NCI-H1694 (cell line): ENCODE data around the gene PTGIR.
"Not testable (repeated sequence)": the region's sequence is repeated elsewhere in the genome, so short reads cannot be mapped to it uniquely, and the experiment has no call there.

Experiments
- DNase-seq: peaks from one replicate; lab custom pipeline; 2025; lab: John Stamatoyannopoulos, UW

Gene PTGIR

DNA sequence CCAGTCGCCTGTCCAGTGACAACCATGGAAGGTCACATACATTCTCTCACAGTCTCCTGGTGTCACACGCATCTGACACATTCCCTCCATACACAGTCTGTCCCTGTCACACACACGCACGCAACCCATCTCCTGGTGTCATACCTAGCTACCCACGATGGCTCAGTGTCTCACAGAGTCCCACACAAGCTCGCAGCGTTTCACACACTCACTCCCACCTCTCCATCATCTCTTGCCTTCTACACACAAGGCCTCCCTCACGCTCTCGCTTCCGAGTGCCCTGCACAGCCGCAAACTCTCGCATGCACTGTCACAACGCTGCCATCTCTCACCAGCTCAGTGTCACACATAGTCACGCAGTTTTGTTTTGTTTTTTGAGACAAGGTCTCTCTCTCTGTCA is 12.3 kb upstream of the PTGIR start:
- DNase-seq, result no peak

- no peak for DNase-seq
Measured at GRCh38 chr19:46635920-46636761, 11.3 kb upstream of the PTGIR start, which contains the start of gene GNG8. TSS of gene GNG8 (minus strand) at chr19:46636202. CDS start at chr19:46634682, 1,520 bp downstream.

DNA sequence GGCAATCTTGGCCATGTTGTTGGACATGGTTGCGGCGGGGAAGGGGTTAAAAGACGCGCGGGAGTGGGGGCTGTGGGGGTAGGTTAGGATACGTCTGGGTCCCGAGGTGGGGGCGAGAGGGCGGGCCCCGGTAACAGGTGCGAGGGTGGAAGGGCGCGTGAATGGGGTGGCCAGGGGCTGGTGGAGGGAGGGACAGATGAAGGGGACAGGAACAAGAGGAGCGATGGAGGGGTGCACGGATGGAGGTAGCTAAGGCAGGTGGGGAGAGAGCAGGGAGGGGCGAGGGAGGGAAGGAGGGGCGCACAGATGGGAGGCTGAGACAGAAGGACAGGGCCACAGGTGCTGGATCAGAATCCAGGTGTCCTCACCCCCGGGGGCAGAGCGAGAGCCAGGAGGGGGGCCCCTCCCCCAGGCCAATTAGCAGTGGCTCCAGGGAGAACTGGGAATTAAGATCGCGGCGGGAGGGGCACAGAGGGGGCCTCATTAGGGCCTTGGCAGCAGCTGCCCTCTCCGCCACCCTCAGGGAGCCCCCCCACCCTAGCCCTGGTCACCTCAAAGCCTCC is 9.8 kb upstream of the PTGIR start:
- no peak for DNase-seq

DNA sequence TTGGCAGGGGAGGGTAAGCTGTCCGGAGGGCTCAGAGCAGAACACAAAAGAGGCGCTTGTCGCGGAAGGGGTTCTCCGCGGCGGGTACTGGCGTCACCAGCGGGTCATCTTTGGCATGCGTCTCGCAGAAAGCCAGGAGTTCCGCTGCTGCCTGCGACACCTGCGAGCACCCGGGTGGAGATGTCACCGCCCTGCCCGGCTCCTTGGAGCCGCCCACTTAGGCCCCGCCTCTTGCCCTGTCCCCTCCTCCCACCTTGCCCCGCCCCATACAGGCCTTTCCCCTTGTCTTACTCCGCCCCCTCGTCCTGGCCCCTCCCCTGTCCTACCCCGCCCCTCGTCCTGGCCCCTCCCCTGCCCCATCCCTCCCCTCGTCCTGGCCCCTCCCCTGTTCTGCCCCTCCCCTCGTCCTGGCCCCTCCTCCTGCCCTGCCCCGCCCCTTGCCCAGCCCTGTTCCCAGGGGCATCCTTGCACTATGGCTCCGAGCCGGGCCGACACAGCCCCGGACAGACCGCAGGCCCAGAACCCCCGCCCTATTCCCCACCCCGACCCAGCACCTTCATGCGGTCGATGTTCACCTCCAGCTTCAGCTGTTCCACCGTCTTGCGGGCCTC is 9.3 kb upstream of the PTGIR start:
- no peak for DNase-seq

DNA sequence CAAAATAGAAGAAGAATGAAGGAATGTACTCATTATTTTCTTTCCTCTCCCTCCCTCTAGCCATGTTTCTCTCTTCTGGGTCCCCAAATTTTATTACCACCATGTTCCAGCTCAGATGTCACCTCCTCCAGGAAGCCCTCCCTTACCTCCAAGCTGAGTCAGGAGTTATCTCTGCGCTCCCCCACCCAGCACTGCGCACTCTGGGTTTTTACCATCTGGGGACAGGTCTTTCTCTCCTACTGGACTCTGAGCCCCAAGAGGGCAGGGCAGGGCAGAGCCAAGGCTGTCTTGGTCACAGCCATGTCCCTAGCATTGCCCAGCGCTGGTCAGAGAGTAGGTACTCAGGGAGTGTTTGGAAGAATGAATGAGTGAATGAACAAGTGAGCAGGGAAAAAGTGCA is 8.2 kb upstream of the PTGIR start:
- DNase-seq, result no peak

DNA sequence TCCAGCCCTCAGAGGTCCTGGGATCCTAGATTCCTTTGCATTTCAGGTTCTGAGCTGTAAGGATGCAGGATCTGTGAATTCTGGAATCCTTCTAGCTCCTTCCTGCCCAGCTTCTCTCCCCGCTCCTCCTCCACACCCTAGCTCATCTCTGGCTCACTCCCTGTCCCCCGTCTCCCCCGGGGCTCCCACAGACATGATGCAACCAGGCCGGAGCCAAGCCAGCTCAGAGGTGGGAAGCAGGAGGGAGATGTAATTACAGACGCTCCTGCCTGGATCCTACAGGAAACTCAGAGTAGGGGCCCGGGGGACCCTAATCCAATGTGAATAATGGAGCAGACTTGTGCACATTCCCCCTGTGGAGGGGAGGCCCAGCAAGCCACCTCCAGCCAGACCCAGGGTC is 6.6 kb upstream of the PTGIR start:
- no peak for DNase-seq

- no peak for DNase-seq
Measured at GRCh38 chr19:46630586-46631205, 5.8 kb upstream of the PTGIR start.

- DNase-seq, result no peak
Measured at GRCh38 chr19:46629546-46630025, 4.7 kb upstream of the PTGIR start.

GRCh38 chr19:46628970-46629369 is 4.1 kb upstream of the PTGIR start:
- DNase-seq, result not testable (repeated sequence)

- DNase-seq, result no peak
Measured at GRCh38 chr19:46626446-46626845, 1.6 kb upstream of the PTGIR start.

DNA sequence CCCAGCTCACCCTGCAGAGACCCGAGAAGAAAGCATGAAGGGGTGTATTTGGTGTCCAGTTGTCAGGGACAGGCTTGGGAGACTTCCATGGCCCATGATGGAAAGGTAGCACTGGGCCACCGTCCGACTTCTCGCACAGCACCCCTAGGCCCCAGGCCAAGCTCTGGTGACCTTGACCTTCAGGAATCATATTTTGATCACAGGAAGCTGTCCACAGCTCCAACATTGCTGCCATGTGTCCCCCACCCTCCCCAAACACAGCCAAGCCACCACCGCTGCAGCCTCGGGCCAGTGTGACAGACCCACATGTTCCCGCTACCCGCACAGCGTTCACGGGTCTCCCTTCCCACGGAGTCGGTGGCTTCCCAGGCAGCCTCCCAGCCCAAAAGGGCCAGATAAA is 842 bp upstream of the PTGIR start:
- no peak for DNase-seq

DNA sequence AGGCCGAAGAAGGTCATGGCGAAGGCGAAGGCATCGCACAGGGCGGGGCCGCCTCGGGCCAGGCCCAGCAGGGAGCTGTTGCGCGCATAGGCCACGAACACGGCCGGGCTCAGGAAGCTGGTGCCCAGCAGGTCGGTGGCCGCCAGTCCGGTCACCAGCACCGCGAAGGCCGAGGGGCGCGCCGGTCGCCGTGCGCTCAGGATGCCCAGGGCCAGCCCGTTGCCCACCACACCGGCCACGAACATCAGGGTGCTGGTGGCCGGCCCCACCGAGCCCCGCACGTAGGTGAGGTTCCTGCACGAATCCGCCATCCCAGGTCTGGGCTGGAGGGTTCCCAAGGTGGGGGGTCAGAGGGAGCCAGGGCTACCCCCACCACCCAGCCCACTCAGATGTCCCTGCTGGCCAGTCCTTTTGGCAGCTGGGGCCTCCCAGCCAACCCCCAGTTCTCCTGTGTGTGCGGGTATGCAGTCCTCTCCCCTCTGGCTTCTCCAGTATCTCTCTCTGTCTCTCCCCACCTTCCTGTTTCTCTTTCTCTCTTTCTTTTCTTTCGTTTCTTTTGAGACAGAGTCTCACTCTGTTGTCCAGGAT is 880 bp downstream of the PTGIR start:
- DNase-seq, result no peak

DNA sequence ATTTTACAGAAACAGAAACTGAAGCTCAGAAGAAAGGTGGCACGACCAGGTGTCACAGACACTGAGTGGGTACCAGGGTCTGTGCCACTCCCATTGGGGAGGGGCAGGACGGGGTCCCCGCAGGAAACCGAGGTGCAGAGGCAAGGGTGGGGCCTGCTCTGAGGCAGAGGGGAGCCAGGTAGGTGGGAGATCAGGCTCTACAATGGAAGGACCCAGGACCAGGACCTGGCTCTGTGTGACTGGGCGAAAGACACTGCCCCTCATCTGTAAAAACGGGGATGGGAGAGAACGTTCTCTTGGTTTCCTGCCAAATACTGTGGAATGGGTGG is 2.8 kb downstream of the PTGIR start:
- DNase-seq, result no peak

DNA sequence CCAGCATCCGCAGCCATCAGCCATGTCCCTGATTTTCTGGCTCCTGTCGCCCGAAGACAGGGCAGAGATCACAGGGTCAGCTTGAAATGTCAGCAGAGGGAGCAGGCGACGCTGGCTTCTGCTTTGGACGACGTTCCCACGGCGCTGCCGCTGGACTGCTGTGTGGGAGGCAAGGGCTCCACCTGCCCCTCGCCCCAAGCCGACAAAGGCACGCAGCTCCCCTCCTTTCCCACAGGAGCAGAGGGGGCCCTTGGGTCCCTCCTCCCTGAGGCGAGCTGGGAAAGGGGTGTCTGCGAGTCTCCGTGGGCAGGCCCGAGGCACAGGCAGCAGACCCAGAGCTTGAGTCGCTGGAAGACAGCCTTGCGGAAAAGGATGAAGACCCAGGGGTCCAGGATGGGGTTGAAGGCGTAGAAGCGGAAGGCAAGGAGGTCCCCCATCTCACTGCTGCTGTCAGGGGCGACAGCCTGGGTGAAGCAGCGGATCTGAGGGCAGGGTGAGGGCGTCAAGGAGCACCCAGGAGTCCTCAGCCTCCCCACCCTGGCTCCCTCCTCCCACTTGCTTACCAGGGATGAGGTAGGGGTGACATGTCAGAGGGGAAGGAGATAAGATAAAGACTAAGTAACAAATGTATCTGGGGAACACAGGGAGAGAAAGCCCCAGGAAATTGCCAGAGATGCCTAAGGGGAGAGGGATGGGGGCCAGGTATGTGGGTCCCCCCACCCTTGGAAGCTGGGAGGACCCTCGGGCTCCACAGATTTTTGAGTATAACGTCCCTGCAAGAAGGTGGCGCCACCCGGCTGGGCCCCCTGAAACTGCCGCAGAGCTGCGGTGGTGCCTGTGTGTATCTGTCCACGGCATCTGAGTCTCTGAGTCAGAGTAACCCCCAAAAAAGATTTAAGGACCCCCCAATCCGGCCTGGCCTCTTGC is 3.4 kb downstream of the PTGIR start:
- DNase-seq, result no peak

- DNase-seq, result no peak
Measured at GRCh38 chr19:46620716-46621115, 4.2 kb downstream of the PTGIR start.

DNA sequence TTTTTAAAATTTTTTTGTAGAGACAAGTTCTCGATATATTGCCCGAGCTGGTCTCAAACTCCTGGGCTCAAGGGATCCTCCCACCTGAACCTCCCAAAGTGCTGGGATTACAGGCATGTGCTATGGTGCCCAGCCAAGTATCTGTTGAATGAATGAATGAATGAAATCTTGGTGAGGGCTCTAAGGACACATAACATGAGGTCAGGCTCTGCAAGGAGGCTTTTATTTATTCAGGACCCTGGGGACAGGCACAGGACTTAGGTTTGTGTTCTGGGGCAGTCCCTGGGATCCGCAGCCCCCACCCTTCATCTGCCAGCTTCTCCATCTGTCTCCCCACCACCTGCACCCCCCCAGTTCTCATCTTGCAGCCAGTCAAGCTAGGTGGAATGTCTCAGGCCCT is 4.6 kb downstream of the PTGIR start:
- DNase-seq, result no peak

DNA sequence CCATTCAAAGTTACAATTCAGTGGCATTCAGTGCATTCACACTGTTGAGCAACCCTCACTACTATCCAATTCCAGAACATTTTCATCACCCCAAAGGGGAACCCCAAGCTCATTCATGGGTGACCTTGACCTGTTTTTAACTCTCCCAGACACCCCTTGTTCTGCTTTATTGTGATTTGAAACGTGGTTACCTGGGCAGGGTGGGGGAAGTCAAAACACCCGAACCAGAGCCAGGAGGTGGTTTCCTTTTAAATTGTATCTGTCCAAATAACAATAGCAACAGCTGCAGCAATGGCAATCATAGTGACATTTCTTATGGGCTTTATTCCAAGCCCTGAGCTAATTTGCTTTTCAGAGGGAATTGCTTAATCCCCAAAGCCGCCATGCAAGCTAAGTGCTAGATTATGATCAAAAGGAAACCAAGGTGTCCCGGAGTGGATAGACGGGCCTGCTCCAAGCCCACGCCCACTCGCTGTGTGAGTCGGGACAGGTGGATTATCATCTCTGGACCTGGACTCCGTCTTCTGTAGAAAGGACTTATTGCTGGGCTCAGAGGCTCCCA is 6.1 kb downstream of the PTGIR start:
- peak; percentile 41 for DNase-seq

- DNase-seq, result peak; percentile 45
Measured at GRCh38 chr19:46617601-46618000, 7.3 kb downstream of the PTGIR start.

GRCh38 chr19:46616631-46617322 is 8.1 kb downstream of the PTGIR start:
- DNase-seq, result peak; percentile 76

DNA sequence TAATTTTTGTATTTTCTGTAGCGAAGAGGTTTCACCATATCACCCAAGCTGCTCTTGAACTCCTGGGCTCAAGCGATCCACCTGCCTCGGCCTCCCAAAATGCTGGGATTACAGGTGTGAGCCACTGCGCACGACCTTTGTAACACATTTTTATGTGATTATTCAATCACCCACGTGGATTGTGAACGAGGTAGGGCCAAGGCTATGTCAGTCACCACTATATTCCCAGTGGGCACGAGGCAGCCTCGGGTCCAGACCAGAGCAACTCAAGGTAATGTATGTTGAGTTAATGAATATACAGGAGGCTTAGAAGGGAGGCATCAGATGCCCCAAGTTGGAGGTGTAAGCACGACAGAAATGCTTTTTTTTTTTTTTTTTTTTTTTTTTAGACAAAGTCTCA is 8.9 kb downstream of the PTGIR start:
- DNase-seq, result no peak
